Stimulated activated CD4-positive, alpha-beta T cell treated with anti-CD3 and anti-CD28 coated beads, Interleukin-12 subunit alpha, Interleukin-12 subunit beta, amount 100 ng/mL, for 4 hours (primary cell): ENCODE results near the gene LBH.

Experiments used
- DNase-seq: peaks from one replicate; pipeline ENCODE4 v3.0.0-alpha.2; 2020

Gene LBH

DNA sequence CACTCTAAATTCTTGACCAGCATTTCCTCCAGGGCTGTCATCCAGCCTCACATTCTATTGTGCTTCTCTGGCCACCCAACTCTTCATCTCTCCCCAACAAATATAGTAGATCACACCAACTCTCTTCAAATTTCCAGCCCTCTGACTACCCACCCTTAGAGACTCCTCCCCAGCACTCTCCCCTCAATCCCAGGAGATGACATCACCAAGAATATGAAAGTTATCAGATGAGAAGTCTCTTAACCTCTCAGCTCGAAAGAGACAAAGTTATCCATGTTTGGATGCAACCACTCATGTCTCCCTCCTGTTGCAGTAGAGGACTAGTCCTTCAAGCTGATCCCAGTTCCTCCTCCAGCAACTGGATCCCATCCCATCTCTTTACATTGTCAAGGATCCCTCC is 47.1 kb downstream of the LBH start:
- DNase-seq, result no peak

GRCh38 chr2:30280596-30281434 is 49.5 kb downstream of the LBH start:
- no peak for DNase-seq

DNA sequence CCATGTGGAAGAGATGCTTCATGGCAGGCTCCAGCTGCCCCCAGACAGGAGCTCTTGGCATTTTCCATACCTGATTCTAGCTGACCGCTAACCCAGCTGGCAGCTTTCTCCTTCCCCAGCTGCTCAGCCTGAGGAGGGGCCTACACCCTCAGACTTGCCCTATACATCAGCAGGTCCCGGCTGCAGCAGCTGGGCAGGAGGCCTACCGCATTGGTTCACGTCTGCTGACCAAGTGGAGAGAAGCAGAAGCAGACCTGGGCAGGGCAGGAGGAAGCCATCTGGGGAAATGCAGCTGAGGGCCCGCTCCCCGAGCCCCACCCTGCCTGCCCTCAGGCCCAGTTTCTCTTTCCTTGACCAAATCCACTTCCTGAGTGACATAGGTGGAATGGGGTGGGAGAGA is 50.7 kb downstream of the LBH start:
- DNase-seq, result no peak

DNA sequence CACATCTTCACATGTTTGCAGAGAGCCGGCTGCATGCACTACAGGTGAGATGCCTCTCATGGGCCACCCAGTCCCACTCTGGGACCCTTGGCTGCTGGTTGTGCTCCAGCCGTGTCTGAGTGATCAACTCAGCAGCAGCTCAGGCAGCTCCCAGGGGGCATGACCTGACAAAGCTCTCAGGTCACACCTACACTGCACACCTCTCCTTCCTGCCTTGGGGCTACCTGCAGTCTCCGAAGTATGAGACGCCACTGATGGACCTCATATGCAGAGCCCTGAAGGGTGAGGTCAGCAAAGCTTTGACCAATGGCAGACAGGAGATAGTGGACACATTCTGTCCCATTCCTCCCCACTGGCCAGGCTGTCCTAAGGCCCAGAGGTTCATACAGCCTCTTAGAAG is 51.4 kb downstream of the LBH start:
- DNase-seq, result no peak

GRCh38 chr2:30283931-30284565 is 52.7 kb downstream of the LBH start:
- no peak for DNase-seq

GRCh38 chr2:30285758-30286157 is 54.4 kb downstream of the LBH start:
- no peak for DNase-seq

GRCh38 chr2:30287190-30287840 is 56.0 kb downstream of the LBH start:
- DNase-seq, result no peak

DNA sequence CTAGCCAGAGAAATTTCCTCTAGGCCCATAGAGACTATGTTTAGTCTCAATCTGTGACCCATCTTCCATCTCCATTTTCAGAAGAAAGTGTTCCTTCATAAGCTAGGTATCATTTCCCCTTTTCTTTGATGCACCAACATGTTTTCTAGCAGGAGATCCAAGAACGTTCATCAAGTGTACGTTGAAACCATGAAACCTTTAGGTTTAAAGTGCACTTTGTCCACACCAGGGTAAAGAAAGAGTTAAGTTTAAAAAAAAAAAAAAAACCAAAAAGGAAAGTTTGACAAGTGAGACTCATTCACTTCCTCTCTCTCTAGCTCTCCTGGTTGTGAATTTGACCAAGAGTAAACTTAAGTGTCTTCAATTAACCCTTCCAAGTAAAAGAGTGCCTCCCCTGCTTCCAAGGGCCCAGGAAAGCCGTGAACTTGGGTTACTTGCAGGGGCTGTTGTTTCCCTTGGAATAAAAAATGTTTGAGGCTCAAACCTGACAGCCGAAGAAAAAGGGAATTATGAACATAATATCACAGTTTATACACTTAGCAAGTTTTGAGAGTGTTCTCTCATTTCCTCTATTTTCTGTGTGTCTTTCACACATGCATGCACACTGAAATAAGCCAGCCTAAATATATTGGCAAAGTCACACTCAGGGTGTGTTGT is 56.7 kb downstream of the LBH start:
- no peak for DNase-seq

DNA sequence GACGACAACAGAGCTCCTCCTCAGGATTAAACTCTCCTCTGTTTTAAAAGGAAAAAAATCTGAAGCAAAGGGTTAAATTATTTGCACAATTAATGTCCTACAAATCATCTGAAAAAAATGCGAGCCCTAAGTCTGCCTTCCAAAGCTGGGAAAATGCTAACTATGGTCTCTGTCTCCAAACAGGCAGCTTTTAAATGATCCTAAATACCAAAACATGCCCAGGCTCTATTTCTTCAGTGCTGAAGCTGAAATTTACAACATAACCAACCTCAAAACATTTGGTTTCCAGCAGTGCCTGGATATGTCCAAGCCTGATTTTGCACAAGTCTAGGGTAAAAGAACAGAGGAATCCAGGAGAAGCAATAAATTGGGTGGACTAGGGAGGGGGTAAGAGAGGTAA is 57.2 kb downstream of the LBH start:
- DNase-seq, result no peak

DNA sequence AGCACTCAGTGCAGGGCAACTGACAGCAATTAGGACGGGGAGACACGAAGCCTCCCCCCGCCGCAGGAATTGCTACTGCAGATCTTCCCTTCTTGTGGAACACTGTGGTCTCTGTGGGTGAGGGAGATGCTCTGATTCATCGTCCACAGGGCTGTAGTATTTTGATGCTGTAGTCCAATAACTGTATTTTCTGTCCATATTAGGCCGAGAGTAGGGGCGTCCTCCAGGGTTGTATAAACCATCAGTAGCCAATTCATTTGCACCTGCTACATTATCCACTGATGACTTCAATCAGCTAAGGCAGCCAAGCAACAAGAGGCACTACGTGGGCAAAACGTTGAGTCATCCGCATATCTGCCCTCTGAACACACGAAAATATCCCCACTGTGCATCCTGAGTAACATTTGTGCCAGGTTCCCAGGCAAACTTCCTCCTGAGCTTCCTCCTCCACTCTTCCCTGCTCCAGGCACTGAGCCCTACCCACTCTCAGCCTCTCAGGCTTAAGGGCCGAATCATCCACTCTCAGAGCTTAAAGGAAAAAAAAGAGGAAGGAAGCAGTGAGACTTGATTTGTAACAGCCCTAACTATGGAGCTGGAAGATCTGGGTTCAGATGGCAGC is 62.1 kb downstream of the LBH start:
- no peak for DNase-seq

- DNase-seq, result no peak
These were observed 62.8 kb downstream of the LBH start for GRCh38 chr2:30294133-30294532.

GRCh38 chr2:30296496-30296895 is 65.2 kb downstream of the LBH start:
- DNase-seq, result no peak

GRCh38 chr2:30298302-30298701 is 67.0 kb downstream of the LBH start:
- DNase-seq, result no peak

DNA sequence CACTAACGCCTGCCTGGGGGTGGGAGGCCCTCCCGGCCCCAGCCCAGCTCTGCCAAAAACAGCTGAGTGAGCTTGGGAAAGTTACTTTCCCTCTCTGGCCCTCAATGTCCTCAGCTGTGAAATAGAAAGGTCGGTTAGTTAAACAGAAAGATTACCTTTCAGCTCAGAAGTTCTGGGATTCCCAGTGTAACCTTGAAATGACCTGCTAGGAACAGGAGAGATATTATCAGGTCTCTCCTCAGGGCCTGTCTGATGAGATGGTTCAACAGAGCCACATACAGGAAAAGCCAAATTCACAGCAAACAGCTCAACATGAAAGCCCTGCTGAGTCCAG is 68.8 kb downstream of the LBH start:
- DNase-seq, result no peak

GRCh38 chr2:30300456-30301221 is 69.3 kb downstream of the LBH start:
- no peak for DNase-seq

DNA sequence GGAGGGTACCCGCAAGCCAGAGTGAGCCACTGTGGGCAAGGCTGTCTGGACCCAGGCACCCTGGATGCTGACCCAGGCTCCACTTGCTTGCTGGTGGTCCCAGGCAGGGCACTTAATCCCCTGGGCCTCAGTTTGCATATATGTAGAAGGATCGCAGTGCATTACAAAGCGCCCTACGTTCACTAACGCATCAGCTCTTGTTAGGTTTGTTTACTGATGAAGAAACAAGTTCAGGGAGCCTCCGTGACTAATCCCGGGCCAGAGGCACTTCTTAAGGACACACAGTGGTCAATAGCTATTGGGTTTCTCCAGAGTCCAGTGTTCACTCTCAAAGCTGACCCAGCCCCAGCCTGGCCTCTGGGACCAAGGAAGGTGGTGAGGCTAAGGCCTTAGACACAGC is 70.2 kb downstream of the LBH start:
- DNase-seq, result no peak

DNA sequence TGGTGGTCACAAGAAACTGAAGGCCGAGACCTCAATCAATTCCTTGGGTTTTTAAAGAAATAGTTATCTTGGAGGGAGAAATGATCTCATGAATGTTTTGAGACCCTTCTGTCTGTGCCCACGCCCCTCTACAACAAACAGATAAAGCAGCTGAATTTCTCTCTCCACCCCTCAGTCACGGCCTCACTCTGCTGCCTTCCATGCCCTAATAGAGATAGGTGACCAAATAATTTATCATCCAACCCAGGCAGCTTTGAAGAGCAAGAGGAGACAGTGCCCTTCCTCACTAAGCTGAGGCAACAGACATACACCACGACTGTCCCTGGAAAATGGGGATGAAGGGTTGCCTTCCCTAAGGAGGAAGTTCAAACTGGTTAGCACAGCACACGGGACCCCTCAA is 71.2 kb downstream of the LBH start:
- DNase-seq, result no peak

- no peak for DNase-seq
These were observed 71.8 kb downstream of the LBH start for GRCh38 chr2:30303095-30303494.

- DNase-seq, result no peak
These were observed 73.9 kb downstream of the LBH start for GRCh38 chr2:30305235-30305634.

DNA sequence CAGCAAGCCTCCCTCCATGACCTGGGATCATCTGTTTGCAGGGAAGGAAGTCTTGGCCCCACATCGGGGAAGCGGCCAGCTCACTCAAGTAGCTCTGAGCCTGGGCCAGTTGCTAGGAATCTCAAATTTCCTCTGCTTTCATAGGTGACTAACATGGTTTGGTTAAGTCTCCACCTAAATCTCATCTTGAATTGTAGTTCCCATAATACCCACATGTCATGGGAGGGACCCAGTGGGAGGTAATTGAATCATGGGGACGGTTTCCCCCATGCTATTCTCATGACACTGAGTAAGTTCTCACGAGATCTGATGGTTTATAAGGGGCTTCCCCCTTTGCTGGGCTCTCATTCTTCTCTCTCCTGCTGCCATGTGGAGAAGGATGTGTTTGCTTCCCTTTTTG is 75.2 kb downstream of the LBH start:
- no peak for DNase-seq

- no peak for DNase-seq
These were observed 76.9 kb downstream of the LBH start for GRCh38 chr2:30308280-30308679.
